HepG2 (cell line): ENCODE measurements around the gene PSME3IP1. TPM values are rescaled to one million over a fixed set of nuclear protein-coding genes. Genes with fewer than 3 reads are reported as not detected.

ENCODE experiments used
- ARHGAP35 ChIP-seq: sonication (generic); formaldehyde crosslinking; IDR thresholded peaks from 2 replicates; pipeline ENCODE4 v1.9.0; 2022; ENCODE audit warnings: mild to moderate bottlenecking, inconsistent platforms, moderate library complexity, missing genetic modification reagents, borderline replicate concordance
- ARNT ChIP-seq: fragments of 450-650 bp; IDR thresholded peaks from 2 replicates; pipeline ENCODE4 v1.6.1; 2017
- ELF4 ChIP-seq: sonication (generic); formaldehyde crosslinking; IDR thresholded peaks from 2 replicates; pipeline ENCODE4 v1.5.0; 2020; ENCODE audit warnings: missing genetic modification reagents, mild to moderate bottlenecking, moderate library complexity, borderline replicate concordance
- FOSL1 ChIP-seq: sonication (generic); formaldehyde crosslinking; IDR thresholded peaks from 2 replicates; pipeline ENCODE4 v1.9.0; 2021; ENCODE audit warnings: missing genetic modification reagents, borderline replicate concordance
- FOXO1 ChIP-seq: sonication (generic); formaldehyde crosslinking; IDR thresholded peaks from 2 replicates; pipeline ENCODE4 v1.4.0; 2020; ENCODE audit warnings: missing genetic modification reagents
- GZF1 ChIP-seq: sonication (generic); formaldehyde crosslinking; IDR thresholded peaks from 2 replicates; pipeline ENCODE4 v1.5.1; 2020; ENCODE audit warnings: mild to moderate bottlenecking, missing genetic modification reagents
- HDAC2 ChIP-seq: sonication (generic); formaldehyde crosslinking; IDR thresholded peaks from 2 replicates; pipeline ENCODE4 v1.4.0; 2020; ENCODE audit warnings: missing genetic modification reagents
- IKZF1 ChIP-seq: fragments of 450-650 bp; IDR thresholded peaks from 2 replicates; pipeline ENCODE4 v1.7.1; 2016
- KLF13 ChIP-seq: sonication (generic); formaldehyde crosslinking; IDR thresholded peaks from 2 replicates; pipeline ENCODE4 v1.4.0; 2020; ENCODE audit warnings: mild to moderate bottlenecking, missing genetic modification reagents
- MEIS1 ChIP-seq: sonication (generic); formaldehyde crosslinking; IDR thresholded peaks from 2 replicates; pipeline ENCODE4 v1.9.0; 2021; ENCODE audit warnings: mild to moderate bottlenecking, missing genetic modification reagents, moderate library complexity, borderline replicate concordance
- NKX3-1 ChIP-seq: sonication (generic); formaldehyde crosslinking; IDR thresholded peaks from 2 replicates; pipeline ENCODE4 v1.5.0; 2020; ENCODE audit warnings: missing genetic modification reagents
- PITX1 ChIP-seq: sonication (generic); formaldehyde crosslinking; IDR thresholded peaks from 2 replicates; pipeline ENCODE4 v1.5.1; 2020; ENCODE audit warnings: mild to moderate bottlenecking, missing genetic modification reagents
- RXRB ChIP-seq: IDR thresholded peaks from 2 replicates; pipeline ENCODE4 v1.6.1; 2016; ENCODE audit warnings: borderline replicate concordance, missing genetic modification reagents, missing compliant biosample characterization
- SNAPC2 ChIP-seq: sonication (generic); formaldehyde crosslinking; IDR thresholded peaks from 2 replicates; pipeline ENCODE4 v1.8.1; 2022; ENCODE audit warnings: mild to moderate bottlenecking, missing genetic modification reagents
- SYNCRIP ChIP-seq: fragments of 200-400 bp; formaldehyde crosslinking; IDR thresholded peaks from 2 replicates; pipeline ENCODE4 v1.6.1; 2018; ENCODE audit warnings: mild to moderate bottlenecking, low read depth, low read length; ENCODE audit not compliant: insufficient read depth
- TARDBP ChIP-seq: sonication (generic); formaldehyde crosslinking; IDR thresholded peaks from 2 replicates; pipeline ENCODE4 v1.8.0; 2022; ENCODE audit warnings: mild to moderate bottlenecking, missing genetic modification reagents
- TEAD2 ChIP-seq: sonication (generic); formaldehyde crosslinking; IDR thresholded peaks from 2 replicates; pipeline ENCODE4 v1.9.0; 2021; ENCODE audit warnings: missing genetic modification reagents
- TGIF2 ChIP-seq: IDR thresholded peaks from 2 replicates; pipeline ENCODE4 v1.6.1; 2016; ENCODE audit warnings: control low read depth, missing compliant biosample characterization
- U2AF1 ChIP-seq: fragments of 200-400 bp; formaldehyde crosslinking; optimal IDR thresholded peaks from 2 replicates; pipeline ENCODE3; 2017; ENCODE audit warnings: mild to moderate bottlenecking, low read depth, low read length
- ZBTB3 ChIP-seq: sonication (generic); formaldehyde crosslinking; IDR thresholded peaks from 2 replicates; pipeline ENCODE4 v1.4.0; 2020; ENCODE audit warnings: low read depth, mild to moderate bottlenecking, moderate library complexity, missing genetic modification reagents, borderline replicate concordance
- ZEB1 ChIP-seq: IDR thresholded peaks from 2 replicates; pipeline ENCODE4 v1.6.1; 2012; ENCODE audit warnings: mild to moderate bottlenecking, low read depth, inconsistent platforms; ENCODE audit not compliant: insufficient replicate concordance
- ZKSCAN8 ChIP-seq: IDR thresholded peaks from 2 replicates; pipeline ENCODE4 v1.6.1; 2016; ENCODE audit warnings: borderline replicate concordance, missing genetic modification reagents, missing compliant biosample characterization
- ZNF101 ChIP-seq: sonication (generic); formaldehyde crosslinking; IDR thresholded peaks from 2 replicates; pipeline ENCODE4 v1.4.0; 2020; ENCODE audit warnings: mild to moderate bottlenecking, low read depth, missing genetic modification reagents, borderline replicate concordance
- ZNF136 ChIP-seq: sonication (generic); formaldehyde crosslinking; IDR thresholded peaks from 2 replicates; pipeline ENCODE4 v1.8.1; 2022; ENCODE audit warnings: low read depth, mild to moderate bottlenecking, moderate library complexity, missing genetic modification reagents
- ZNF230 ChIP-seq: sonication (generic); formaldehyde crosslinking; IDR thresholded peaks from 2 replicates; pipeline ENCODE4 v1.4.0; 2020; ENCODE audit warnings: mild to moderate bottlenecking, missing genetic modification reagents
- ZNF326 ChIP-seq: sonication (generic); formaldehyde crosslinking; IDR thresholded peaks from 2 replicates; pipeline ENCODE4 v1.4.0; 2020; ENCODE audit warnings: missing genetic modification reagents, borderline replicate concordance
- ZNF510 ChIP-seq: sonication (generic); formaldehyde crosslinking; IDR thresholded peaks from 2 replicates; pipeline ENCODE4 v1.4.0; 2020; ENCODE audit warnings: low read depth, mild to moderate bottlenecking, missing genetic modification reagents
- ZNF562 ChIP-seq: sonication (generic); formaldehyde crosslinking; IDR thresholded peaks from 2 replicates; pipeline ENCODE4 v1.8.0; 2022; ENCODE audit warnings: missing genetic modification reagents, borderline replicate concordance
- ZNF563 ChIP-seq: sonication (generic); formaldehyde crosslinking; IDR thresholded peaks from 2 replicates; pipeline ENCODE4 v1.8.0; 2022; ENCODE audit warnings: mild to moderate bottlenecking, moderate library complexity, missing genetic modification reagents
- ZNF629 ChIP-seq: sonication (generic); formaldehyde crosslinking; conservative IDR thresholded peaks from 2 replicates; pipeline ENCODE4 v1.5.0; 2020; ENCODE audit warnings: missing genetic modification reagents
- ZNF724P ChIP-seq: sonication (generic); formaldehyde crosslinking; IDR thresholded peaks from 2 replicates; pipeline ENCODE4 v1.8.0; 2022; ENCODE audit warnings: missing genetic modification reagents, borderline replicate concordance
- ZNF850 ChIP-seq: sonication (generic); formaldehyde crosslinking; conservative IDR thresholded peaks from 2 replicates; pipeline ENCODE4 v1.9.0; 2021; ENCODE audit warnings: mild to moderate bottlenecking, missing genetic modification reagents
- ZNF883 ChIP-seq: sonication (generic); formaldehyde crosslinking; IDR thresholded peaks from 2 replicates; pipeline ENCODE4 v1.5.1; 2020; ENCODE audit warnings: mild to moderate bottlenecking, missing genetic modification reagents; ENCODE audit errors: not compliant biosample characterization
- ZXDC ChIP-seq: sonication (generic); formaldehyde crosslinking; IDR thresholded peaks from 2 replicates; pipeline ENCODE4 v1.5.0; 2020; ENCODE audit warnings: mild to moderate bottlenecking, missing genetic modification reagents
- polyA plus RNA-seq, 8 experiments: library from polyadenylated mRNA; depleted of rRNA in 3 of 8; stranded (reverse) in 7 of 8; unstranded in 1 of 8; fragments of >200 nt; fragmentation: Illumina TruSeq in 4 of 8; extraction: Trizol in 4 of 8; gene quantifications; 2 replicates each; pipeline versions ENCODE4 v1.2.1 to v1.2.3, GENCODE V29; 2011 to 2016; ENCODE audit warnings: low read depth in 4 of 8, missing spikeins in 1 of 8, mixed read lengths in 1 of 8; ENCODE audit not compliant: insufficient read depth in 1 of 8
- total RNA-seq, 5 experiments: library from RNA; depleted of rRNA; stranded (reverse); fragments of >200 nt; fragmentation: Illumina TruSeq; extraction: Trizol; gene quantifications; 2 replicates each; pipeline ENCODE4 v1.2.3, GENCODE V29; 2016; ENCODE audit warnings: low read depth in 1 of 5

PSME3IP1 gene
- total and polyA plus RNA-seq, 2 of the 13 experiments (the other 11 are each of a cell fraction or from before 2014, with no cell fraction given): 90.8 to 99.8 TPM

GRCh38 chr16:57156351-57156703, 29.5 kb downstream of the PSME3IP1 start (continued):
- no peak for TF ChIP-seq ZNF883 (CRISPR knock-in tag)
- no peak for TF ChIP-seq ZEB1
- TF ChIP-seq ARHGAP35 (CRISPR knock-in tag): no peak
- no peak for TF ChIP-seq ZNF562 (CRISPR knock-in tag)
- no peak for TF ChIP-seq ZBTB3
- no peak for TF ChIP-seq IKZF1
- no peak for TF ChIP-seq ZNF850 (CRISPR knock-in tag)
- peak; percentile 81 for TF ChIP-seq HDAC2 (CRISPR knock-in tag)
- TF ChIP-seq MEIS1 (CRISPR knock-in tag): no peak
- no peak for TF ChIP-seq U2AF1
- no peak for TF ChIP-seq ZNF101 (CRISPR knock-in tag)
- TF ChIP-seq GZF1 (CRISPR knock-in tag): 0 out of 2 replicates have a peak, but pooled peaks have one; percentile 18
- no peak for TF ChIP-seq ZNF510 (CRISPR knock-in tag)
- peak; percentile 74 for TF ChIP-seq RXRB (CRISPR knock-in tag)
- no peak for TF ChIP-seq FOSL1 (CRISPR knock-in tag)
- no peak for TF ChIP-seq ZNF326 (CRISPR knock-in tag)
- TF ChIP-seq ELF4 (CRISPR knock-in tag): no peak
- TF ChIP-seq ZKSCAN8 (CRISPR knock-in tag): 0 out of 2 replicates have a peak, but pooled peaks have one; percentile 51
- no peak for TF ChIP-seq ZNF230 (CRISPR knock-in tag)
- 0 out of 2 replicates have a peak, but pooled peaks have one; percentile 21 for TF ChIP-seq PITX1 (CRISPR knock-in tag)
- TF ChIP-seq TGIF2 (CRISPR knock-in tag): no peak
- no peak for TF ChIP-seq SNAPC2
- TF ChIP-seq ZXDC (CRISPR knock-in tag): no peak
- no peak for TF ChIP-seq TEAD2 (CRISPR knock-in tag)
- no peak for TF ChIP-seq ZNF724P (CRISPR knock-in tag)
- no peak for TF ChIP-seq ZNF563 (CRISPR knock-in tag)
- TF ChIP-seq TARDBP (CRISPR knock-in tag): peak; percentile 52; the same call in 1 of the 2 replicates
- no peak; the same call in 1 of the 2 replicates for TF ChIP-seq ZNF629
- TF ChIP-seq ZNF136 (CRISPR knock-in tag): no peak
- TF ChIP-seq ARNT: no peak
- no peak for TF ChIP-seq NKX3-1 (CRISPR knock-in tag)
- no peak for TF ChIP-seq SYNCRIP
- TF ChIP-seq FOXO1 (CRISPR knock-in tag): peak; percentile 57; the same call in 1 of the 2 replicates
- TF ChIP-seq KLF13 (CRISPR knock-in tag): no peak
